Right ventricle myocardium inferior (tissue), 1 donor: ENCODE measurements around the gene FAM193A. TPM values are rescaled to one million over a fixed set of nuclear protein-coding genes. Genes with fewer than 3 reads are reported as not detected.
"Not testable (repeated sequence)": the region's sequence is repeated elsewhere in the genome, so short reads cannot be mapped to it uniquely, and the experiment has no call there.

Experiments
- ATAC-seq: fragments of 200-7000 bp; cut with Tn5 transposase; one replicate; pipeline ENCODE4 v1.9.1; 2020; ENCODE audit warnings: mild to moderate bottlenecking, moderate library complexity
- DNase-seq: peaks from one replicate; pipeline ENCODE4 v3.0.0; 2021; ENCODE audit errors: missing footprints
- intact Hi-C: fragments of 100-400 bp; cut with DNase I; formaldehyde crosslinking; loops from one replicate; pipeline ENCODE4 v1.11.0; 2022
- total RNA-seq: library from RNA; stranded (reverse); fragmentation: NEBNext Ultra II Directional; extraction: Animal tissue kit (Norgen Biotek cat#: 25700); gene quantifications from one replicate; pipeline ENCODE4 v1.2.1, GENCODE V29; 2021
- donor health status: DM: no; HTN: yes; CAD: no; lungs with severe emphysema.

FAM193A gene
- total RNA-seq, 1 donor from 2014 or later, result 14.9 TPM

DNA sequence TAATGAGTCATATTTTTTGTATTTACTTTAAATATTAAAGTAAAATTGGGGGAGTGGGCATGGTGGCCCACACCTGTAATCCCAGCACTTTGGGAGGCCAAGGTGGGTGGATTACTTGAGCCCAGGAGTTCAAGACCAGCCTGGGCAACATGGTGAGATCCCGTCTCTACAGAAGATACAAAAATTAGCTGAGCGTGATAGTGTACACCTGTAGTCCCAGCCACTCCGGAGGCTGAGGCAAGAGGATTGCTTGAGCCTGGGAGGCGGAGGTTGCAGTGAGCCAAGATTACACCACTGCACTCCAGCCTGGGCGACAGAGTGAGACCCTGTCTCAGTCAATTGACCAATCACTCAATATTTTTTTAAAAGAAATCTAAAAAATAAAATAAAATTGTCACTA, 100.5 kb downstream of the FAM193A start:
- intact Hi-C loops, ATAC-seq, DNase-seq: not testable (repeated sequence)

- DNase-seq (no peak), ATAC-seq (peak; percentile 43)
- intact Hi-C loops, result no loop called here
Measured at GRCh38 chr4:2637956-2638552, 101.6 kb downstream of the FAM193A start.

GRCh38 chr4:2638730-2639129, 102.3 kb downstream of the FAM193A start:
- DNase-seq (no peak), ATAC-seq (no peak)
- intact Hi-C loops, result no loop called here

GRCh38 chr4:2642968-2643367, 106.5 kb downstream of the FAM193A start:
- ATAC-seq (no peak), DNase-seq (no peak)
- intact Hi-C loops, result no loop called here

GRCh38 chr4:2643555-2643954, 107.1 kb downstream of the FAM193A start:
- intact Hi-C loops, result no loop called here
- ATAC-seq, result no peak

GRCh38 chr4:2646396-2647149, 110.1 kb downstream of the FAM193A start:
- intact Hi-C loops, result no loop called here
- no peak for DNase-seq
- ATAC-seq, result no peak

More at GRCh38 chr4:2643555-2643954, 107.1 kb downstream of the FAM193A start:
- no peak for DNase-seq

GRCh38 chr4:2647403-2648158, 111.1 kb downstream of the FAM193A start:
- intact Hi-C loops, result no loop called here
- no peak for ATAC-seq
- no peak for DNase-seq

- intact Hi-C loops, result no loop called here
- DNase-seq, result no peak
- no peak for ATAC-seq
Measured at GRCh38 chr4:2648159-2648814, 111.8 kb downstream of the FAM193A start.

DNA sequence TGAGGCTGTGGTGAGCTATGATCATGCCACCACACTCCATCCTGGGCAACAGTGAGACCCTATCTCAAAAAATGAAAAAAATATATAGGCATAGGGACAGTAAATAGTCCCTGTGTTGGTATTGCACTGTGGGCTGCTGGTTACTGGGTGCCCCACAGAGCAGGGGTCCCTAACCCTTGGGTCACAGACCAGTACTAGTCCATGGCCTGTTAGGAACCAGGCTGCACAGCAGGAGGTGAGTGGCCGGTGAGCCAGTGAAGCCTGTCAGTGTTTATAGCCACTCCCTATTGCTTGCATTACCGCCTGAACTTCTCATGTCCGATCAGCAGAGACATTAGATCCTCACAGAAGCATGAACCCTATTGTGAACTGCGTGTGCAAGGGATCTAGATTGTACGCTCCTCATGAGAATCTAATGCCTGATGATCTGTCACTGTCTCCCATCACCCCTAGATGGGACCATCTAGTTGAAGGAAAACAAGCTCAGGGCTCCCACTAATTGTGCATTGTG, 113.2 kb downstream of the FAM193A start:
- DNase-seq (no peak), ATAC-seq (no peak)
- intact Hi-C loops, result no loop called here

DNA sequence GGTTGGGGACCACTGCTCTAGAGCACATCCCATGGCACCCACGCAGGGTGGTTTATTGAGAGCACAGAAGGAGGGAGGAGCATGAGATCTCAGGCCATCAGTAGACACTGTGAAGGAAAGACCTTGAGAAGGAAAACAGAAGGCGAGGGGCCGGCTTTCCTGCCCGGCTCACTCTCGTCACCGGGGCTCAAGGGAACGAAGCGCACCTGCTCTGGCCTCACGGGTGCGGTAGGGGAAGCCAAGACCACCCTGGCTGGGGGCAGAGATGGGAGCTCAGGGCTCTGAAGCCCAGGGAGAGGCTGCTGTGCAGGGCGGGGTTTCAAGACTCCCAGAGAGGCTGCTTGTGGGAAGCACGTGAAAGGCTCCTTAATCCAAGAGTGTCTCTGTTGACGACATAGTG, 113.8 kb downstream of the FAM193A start:
- intact Hi-C loops, result no loop called here
- no peak for DNase-seq
- ATAC-seq, result no peak

GRCh38 chr4:2651546-2651945, 115.1 kb downstream of the FAM193A start:
- no peak for ATAC-seq
- intact Hi-C loops, result no loop called here
- no peak for DNase-seq

- ATAC-seq, result no peak
- no peak for DNase-seq
- intact Hi-C loops, result loop anchor here (2.0 kb wide), 1 partner anchor 17 kb away; no protein-coding TSS in a partner anchor
Measured at GRCh38 chr4:2651998-2652397, 115.6 kb downstream of the FAM193A start.

GRCh38 chr4:2652415-2653160, 116.1 kb downstream of the FAM193A start:
- no peak for ATAC-seq
- intact Hi-C loops, result loop anchor here (2.0 kb wide), 1 partner anchor 18 kb away; no protein-coding TSS in a partner anchor

DNA sequence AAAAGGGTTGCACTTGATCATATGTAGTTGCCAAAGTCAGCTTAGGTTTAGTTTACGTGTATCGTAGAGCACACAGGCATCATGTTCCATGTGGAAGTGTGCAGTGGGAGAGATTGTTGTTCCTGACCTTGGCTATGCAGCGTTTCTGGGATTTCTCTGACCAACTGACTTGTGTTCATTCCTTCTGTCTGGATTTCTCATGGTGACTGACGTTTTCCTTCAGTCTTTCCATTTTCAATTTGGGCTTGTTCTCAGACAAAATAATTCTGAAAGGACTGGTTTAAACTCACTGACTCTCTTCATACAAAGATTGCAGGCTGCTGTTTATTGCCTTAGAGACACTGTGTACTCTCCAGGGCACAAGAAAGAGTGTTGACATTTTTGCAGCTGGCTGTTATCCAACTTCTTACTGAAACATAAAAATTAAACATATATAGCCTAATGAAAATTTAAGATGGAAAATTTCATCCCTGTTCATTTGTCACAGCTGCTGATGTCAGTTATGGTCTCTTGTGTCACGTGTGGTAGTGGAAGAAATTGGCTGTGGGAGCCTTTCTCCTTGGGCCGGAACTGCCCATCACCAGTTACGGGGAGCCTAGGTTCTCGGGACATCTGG, 124.3 kb downstream of the FAM193A start:
- ATAC-seq (peak; percentile 54), DNase-seq (no peak)
- intact Hi-C loops, result no loop called here

More at GRCh38 chr4:2652415-2653160, 116.1 kb downstream of the FAM193A start:
- DNase-seq, result no peak

GRCh38 chr4:2662598-2662997, 126.2 kb downstream of the FAM193A start:
- DNase-seq (no peak), ATAC-seq (no peak)
- intact Hi-C loops, result no loop called here

DNA sequence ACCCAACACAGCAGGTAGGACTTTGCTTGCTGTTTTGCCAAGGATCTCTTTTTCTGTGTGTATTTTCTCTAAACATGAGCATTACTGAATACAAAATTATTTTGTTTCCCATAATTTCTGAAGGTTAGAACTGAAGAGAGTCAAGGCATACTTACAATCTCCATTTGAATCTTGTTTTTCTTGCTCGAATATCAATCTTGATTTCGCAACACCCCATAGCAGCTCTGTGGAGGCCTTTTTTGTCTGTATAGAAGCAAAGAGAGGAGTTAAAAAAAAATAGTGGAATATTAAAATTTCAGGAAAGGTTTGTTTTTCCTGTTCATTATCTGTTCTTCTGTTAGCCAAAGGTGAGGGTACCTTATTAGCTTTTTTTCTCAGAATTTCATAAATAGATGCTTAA, 126.8 kb downstream of the FAM193A start:
- intact Hi-C loops, result no loop called here
- DNase-seq, result no peak
- no peak for ATAC-seq

GRCh38 chr4:2666722-2667247, 130.3 kb downstream of the FAM193A start:
- intact Hi-C loops, result no loop called here
- DNase-seq (no peak), ATAC-seq (no peak)

- ATAC-seq (no peak), DNase-seq (no peak)
- intact Hi-C loops, result no loop called here
Measured at GRCh38 chr4:2667428-2667827, 131.0 kb downstream of the FAM193A start.
